Measurements from ENCODE around the gene FBXL7.

Gene FBXL7

GRCh38 chr5:15898641-15899040 lies 398.7 kb downstream of the FBXL7 start:
- no peak for DNase-seq (ENCODE audit: low read depth)
- TF ChIP-seq CTCF (IDR thresholded peaks at IDR 0.05; ENCODE audit: control insufficient read depth, insufficient read depth, low read depth, low read length, missing control alignments), result no peak
- H3K4me3 ChIP-seq (ENCODE audit: control insufficient read depth, low read depth, low read length), result no peak overlapping the region

- no peak for TF ChIP-seq CTCF (IDR thresholded peaks at IDR 0.05; ENCODE audit: control insufficient read depth, insufficient read depth, low read depth, low read length, missing control alignments)
- DNase-seq (ENCODE audit: low read depth), result no peak
- H3K4me3 ChIP-seq (ENCODE audit: control insufficient read depth, low read depth, low read length), result no peak overlapping the region
Measured at GRCh38 chr5:15899481-15899880, 399.5 kb downstream of the FBXL7 start.

- no peak for TF ChIP-seq CTCF (IDR thresholded peaks at IDR 0.05; ENCODE audit: control insufficient read depth, insufficient read depth, low read depth, low read length, missing control alignments)
- no peak for DNase-seq (ENCODE audit: low read depth)
- H3K4me3 ChIP-seq (ENCODE audit: control insufficient read depth, low read depth, low read length), result no peak overlapping the region
Measured at GRCh38 chr5:15901151-15901550, 401.2 kb downstream of the FBXL7 start.

- DNase-seq (ENCODE audit: low read depth), result no peak
- no peak for TF ChIP-seq CTCF (IDR thresholded peaks at IDR 0.05; ENCODE audit: control insufficient read depth, insufficient read depth, low read depth, low read length, missing control alignments)
- no peak overlapping the region for H3K4me3 ChIP-seq (ENCODE audit: control insufficient read depth, low read depth, low read length)
Measured at GRCh38 chr5:15902066-15902465, 402.1 kb downstream of the FBXL7 start.

GRCh38 chr5:15904899-15905830 lies 405.2 kb downstream of the FBXL7 start:
- no peak for DNase-seq (ENCODE audit: low read depth)
- H3K4me3 ChIP-seq (ENCODE audit: control insufficient read depth, low read depth, low read length), result no peak overlapping the region
- TF ChIP-seq CTCF (IDR thresholded peaks at IDR 0.05; ENCODE audit: control insufficient read depth, insufficient read depth, low read depth, low read length, missing control alignments), result no peak

- no peak for TF ChIP-seq CTCF (IDR thresholded peaks at IDR 0.05; ENCODE audit: control insufficient read depth, insufficient read depth, low read depth, low read length, missing control alignments)
- peak; percentile 18 for DNase-seq (ENCODE audit: low read depth)
- no peak overlapping the region for H3K4me3 ChIP-seq (ENCODE audit: control insufficient read depth, low read depth, low read length)
Measured at GRCh38 chr5:15914638-15915037, 414.7 kb downstream of the FBXL7 start.

Data from AG09309 (cell line).